HG03045 (cell line): ENCODE data around the gene MCF2.

Source experiments
- ATAC-seq: cut with Tn5 transposase; IDR thresholded peaks from one replicate; pipeline ENCODE4 v1.9.1; 2021; ENCODE audit warnings: mild to moderate bottlenecking, moderate library complexity; ENCODE audit not compliant: unreplicated experiment

The MCF2 gene

DNA sequence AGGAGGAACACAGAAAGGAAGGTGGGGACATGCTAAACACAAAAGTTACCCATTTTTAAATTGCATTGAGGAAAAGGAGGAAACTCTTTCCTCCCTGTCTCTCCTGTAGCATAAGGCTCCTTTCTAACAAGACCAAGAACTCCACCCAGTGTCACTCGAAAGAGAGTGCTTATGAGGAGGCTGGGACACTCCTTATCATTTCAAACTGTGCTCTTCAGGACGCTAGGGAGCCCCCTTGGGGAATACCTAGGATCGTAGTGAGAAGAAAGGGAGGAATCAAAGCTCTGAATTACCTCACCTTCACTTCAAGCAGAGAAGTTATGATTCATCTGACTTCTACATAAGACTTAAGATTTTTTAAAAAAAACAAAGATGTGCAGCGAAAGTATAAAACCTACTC, 111.9 kb downstream of the MCF2 start:
- no peak for ATAC-seq

DNA sequence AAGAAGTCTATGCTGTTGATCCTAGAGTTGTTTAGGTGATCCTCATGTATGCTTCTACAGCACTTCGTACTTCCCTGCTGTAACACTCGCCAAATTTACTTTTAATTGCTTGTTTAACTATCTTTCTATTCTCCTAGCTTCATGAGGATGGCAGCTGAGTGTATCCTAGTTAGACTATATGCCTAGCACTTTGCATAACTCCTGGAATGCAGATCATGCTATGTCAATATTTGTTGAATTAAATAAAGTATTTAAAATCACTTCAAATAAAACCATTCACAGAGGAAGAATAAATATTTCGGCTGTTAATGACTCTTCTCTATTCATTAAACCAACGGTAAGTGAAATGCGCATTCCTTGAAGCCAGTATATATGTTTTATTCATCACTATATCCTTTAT, 122.4 kb downstream of the MCF2 start:
- no peak for ATAC-seq

DNA sequence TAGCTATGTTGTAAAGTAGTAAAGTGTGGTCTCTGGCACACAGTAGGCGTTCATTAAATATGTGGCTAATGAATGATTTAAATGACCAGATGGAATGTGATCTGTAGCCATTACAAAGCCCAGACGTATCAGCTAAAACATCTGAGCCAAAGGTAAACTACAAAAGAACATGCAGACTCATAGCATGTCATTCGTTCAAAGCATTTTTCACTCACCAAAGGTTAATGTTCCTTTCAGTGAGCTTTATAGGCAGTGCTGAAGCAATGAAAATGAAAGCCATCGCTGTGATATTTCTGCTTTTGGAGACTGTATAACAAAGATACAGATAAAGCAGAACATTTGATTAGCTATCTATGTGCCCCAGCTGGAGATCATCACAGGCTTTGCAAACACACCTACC, 126.9 kb downstream of the MCF2 start:
- no peak for ATAC-seq

DNA sequence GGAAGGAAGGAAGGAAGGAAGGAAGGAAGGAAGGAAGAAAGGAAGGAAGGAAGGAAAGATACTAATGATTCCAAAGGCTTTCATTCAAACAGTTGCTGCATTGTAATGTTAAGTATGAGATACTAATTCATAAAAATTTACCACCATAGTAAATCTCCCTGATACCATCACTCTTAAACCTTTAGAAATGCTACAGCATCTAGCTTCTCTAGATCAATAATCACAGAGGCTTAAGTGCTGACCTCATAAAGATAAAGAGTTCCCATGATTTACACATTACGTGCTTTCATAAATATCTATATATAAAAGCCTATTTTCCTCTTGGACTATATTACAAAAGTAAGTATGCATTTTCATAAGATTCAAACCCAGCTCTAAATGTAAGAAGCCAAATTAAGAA, 141.0 kb downstream of the MCF2 start:
- ATAC-seq: no peak

DNA sequence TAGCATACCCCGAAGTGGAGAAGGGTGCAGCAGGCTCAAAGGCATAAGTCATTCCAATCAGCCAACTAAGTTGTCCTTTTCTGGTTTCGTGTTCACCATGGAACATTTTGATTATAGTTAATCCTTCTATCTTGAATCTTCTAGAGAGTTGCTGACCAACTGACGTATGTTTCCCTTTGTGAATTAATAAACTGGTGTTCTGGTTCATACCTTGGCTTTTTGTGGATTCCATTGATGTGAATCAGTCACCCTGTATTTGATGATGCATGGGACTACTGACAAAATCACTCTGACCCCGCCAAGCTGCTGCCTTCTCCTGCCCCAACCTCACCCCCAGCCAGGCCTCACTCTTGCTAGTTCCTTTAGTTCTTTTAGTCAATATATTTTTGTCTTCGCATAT, 144.7 kb downstream of the MCF2 start:
- ATAC-seq: no peak

DNA sequence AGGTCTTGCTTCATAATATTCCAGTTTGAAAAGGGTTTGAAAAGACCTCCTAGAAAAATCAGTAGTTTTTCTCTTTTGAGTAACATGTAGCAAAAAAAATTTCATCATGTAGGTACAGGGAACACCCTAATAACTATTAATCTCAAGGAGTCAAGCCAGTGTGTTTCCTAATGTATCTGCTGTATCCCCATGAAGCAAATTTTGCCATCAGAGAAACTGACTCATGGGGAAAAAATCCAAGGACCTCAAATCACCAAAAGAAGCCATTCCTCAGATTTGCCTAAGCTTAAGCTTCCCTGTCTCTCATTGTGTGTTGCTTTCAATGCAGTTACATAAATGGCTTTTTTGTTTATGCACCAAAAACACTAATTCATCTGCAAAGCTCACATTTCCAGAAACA, 147.7 kb downstream of the MCF2 start:
- ATAC-seq: no peak

DNA sequence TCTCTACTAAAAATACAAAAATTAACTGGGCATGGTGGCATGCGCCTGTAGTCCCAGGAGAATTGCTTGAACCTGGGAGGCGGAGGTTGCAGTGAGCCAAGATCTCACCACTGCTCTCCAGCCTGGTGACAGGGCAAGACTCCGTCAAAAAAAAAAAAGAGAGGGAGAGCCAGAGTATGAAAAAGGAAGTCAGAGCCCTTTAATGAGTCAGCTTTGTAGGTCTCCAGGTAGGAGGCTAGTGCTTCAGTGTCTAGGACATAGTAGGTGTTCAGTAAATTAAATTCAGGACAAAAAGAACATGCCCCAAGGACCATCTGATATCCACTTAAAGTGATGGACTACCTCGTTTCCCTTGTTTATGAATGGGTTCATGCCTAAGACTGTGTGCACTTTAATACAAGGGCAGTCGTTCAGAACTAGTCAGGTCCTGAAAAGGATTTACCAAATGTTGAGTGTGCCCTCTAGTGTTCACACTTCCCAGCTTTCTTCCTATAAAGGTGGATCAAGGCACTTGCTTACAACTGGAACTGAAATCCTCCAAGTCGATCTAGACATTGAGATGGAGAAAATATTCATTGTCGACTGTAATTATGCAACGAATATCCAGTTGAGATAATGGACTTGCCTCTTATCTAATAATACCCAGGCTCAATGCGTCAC, 148.5 kb downstream of the MCF2 start:
- ATAC-seq: no peak

DNA sequence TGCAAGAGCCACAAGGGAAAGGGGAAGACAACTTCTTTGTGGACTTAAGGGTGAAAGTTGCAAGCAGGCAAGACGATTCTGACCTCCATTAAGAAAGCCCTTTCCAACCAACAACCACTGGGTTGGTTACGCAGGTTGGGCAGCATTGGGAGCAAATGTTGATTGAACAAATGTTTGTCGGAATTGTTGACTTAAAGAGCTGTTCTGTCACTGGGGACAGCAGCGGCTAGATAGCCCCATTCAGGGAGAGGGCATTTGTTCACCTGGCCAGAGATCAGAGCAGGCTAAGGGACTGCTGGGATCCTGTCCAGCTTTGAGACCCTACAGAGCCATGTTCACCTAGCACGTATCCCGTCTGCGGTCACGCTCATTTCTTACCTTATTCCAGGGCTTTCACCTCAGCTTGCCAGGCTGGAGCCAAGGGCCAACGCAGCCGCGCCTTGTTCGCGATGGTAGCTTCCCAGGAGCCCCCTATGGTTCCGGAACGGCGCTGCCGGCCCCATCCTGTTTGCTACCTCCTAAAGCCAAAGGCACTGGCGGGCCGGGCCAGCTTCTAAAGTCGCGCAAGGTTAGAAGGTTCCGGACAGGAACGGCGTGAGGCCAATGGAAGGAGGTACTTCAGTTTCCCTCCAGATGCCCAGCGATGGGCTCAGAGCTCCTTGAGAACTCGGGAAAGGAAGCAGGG, 152.8 kb downstream of the MCF2 start:
- ATAC-seq: no peak

DNA sequence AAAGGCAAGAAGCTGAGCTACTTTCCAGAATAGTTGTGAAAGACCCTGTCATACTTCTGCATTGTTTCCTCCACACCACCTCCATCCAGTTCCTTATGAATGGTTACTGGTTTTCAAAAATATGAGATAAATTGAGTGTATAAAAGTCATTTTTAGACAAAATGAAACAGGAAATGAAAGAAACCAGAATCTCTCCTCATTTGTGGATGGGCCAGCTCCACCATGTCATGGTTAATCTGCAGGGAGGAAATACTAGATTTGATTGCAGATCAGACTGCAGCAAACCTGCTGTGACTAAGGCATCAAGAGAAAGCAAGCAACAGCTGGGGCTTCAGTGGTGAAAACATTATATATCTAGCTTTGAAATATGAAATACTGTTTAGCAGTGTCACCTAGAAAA, 153.6 kb downstream of the MCF2 start:
- ATAC-seq: no peak

DNA sequence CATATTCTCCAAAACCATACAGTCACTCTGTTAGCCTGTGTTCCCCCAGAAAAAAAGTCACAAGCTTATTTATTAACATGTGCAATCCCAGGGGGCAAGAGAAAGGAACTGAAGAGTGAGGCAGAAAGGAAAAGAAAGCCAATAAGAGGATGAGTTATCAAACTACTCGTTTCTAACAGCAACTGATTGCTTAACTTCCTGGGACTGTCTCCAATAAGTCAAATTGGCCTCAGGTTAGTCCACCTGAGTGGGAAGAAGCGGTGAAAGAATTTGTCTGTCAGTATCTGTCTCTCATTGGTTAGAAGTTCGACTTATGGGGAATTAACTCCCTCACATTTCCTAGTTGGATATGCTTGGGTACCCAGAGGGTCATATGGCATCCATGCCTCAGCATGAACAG, 163.4 kb downstream of the MCF2 start:
- no peak for ATAC-seq

DNA sequence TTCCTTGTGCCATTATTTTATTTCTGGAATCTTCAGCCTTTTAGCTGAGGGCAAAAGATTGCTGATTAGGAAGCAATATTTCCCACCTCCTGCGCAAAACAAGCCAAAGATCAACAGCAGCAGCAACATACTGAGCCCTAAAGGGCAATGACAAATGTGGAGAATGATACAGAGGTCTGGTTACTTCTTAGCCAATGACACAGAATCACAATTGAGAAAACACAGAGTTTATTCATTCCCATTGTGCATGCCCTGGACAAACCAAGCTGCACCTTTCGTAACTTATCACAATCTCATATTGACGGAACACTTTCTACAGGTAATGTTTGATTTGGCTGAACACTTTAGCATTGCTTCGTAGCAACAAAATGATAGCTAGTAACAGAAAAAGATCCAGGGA, 164.0 kb downstream of the MCF2 start:
- ATAC-seq: no peak

DNA sequence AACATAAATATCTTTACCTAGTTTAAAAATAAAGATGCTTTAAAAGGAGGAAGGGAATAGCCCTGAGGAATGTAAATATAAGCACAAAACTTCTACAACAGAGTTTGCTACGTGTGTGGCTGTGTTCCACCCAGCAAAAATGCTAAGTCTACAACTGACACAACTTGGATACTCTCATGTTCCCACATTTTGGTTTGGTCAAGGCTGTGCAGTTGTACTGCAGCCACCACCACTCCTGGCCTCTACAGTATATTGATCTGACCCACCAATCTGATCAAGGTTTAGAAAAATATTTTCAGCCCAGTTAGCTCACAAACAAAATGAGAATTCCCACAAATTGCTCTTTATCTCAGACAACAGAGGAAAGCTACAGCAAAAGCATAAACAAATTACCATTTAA, 165.3 kb downstream of the MCF2 start:
- no peak for ATAC-seq

DNA sequence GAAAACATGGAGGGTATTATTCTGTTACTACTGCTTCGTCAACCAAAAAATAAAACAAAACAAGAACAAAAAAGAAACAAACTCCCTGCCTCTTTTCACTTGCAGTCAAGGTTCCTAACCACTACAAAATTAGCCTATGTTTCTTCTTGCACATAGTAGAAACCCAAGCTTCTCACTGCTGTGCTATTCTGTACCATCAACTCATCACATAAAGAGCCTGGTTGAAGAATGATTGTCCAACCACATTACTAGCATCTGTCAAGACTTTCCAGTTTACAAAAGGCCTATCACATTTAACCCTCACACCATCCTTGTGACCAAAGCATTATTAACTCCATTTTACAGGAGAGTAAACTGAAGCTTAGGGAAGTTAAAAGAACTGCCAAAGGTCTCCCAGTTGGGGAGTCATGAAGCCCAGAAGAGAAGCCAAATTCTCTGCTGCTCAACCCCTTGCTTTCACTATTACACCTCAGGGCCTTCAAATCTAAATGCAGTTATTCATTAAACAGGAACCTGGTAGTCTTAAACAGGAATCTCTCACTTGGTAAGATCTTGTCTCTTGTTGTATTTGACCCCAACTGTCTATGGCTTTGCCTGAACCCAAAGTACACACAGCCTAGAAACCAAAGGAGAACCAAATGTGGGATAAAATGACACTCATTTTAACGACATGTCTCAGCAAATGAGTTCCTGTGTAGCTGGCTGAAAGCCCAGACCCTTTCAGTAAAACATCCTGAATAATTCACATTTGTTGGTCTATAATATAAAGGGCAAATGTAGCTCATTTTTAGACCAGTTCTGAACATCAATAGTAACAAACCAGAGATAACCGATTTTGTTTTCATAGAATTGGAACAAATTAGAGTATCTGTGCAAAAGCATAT, 168.8 kb downstream of the MCF2 start:
- ATAC-seq: no peak

DNA sequence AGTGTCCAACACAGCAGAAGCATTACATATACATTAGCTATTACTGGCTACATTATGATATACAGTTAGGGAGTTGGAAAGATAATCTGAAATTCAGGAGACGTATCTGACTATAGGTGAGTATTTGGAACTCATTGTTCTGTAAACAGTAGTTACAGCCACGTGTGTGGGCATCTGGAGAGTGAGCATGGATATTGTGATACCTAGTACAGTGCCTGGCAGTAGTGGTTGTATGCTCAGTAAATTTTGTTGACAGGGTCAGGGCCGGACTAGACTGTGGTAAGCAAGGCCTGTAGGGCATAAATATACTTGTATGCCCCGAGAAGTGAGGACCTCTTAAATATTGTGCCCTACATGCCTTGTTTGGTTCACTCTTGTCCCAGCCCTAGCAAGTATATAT, 174.5 kb downstream of the MCF2 start:
- ATAC-seq: no peak

DNA sequence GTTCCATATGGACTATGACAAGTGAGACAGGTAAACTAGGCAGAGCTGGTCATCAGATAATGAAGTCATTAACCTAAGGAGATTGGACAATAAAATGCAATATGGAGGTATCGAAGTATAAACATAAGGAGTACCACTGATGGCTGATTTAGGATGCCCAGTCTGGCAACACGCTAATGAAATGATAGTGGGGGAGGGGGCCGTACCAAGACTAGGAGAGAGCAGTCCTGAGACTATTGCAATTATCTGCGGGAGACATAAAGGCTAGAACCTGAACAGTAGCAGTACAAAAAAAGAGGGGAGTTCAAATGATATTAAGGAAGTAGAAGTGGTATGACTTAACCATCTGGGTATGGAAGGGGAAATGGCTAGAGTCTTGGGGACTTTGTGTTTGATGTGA, 175.1 kb downstream of the MCF2 start:
- no peak for ATAC-seq
